ENCODE measurements around the gene FAM149A. TPM values are rescaled to one million over a fixed set of nuclear protein-coding genes. Genes with fewer than 3 reads are reported as not detected.

Gene FAM149A
- total RNA-seq, result 10.4 and 37.8 TPM in 2 replicates

GRCh38 chr4:186104114-186104889 lies at the start of gene FAM149A:
Gene FAM149A (plus strand): TSS chr4:186104704.

GRCh38 chr4:186068581-186069348 lies 35.7 kb upstream of the FAM149A start, which contains the start of gene TLR3:
Gene TLR3 (plus strand): TSS chr4:186069156. CDS start chr4:186076620, 7,464 bp downstream.

GRCh38 chr4:186191200-186192065 lies 86.9 kb downstream of the FAM149A start, which contains the start of gene CYP4V2:
Gene CYP4V2 (plus strand): TSS chr4:186191567. CDS start chr4:186191824, 257 bp downstream.

Other genes with a start within 250 kb of the FAM149A start
- 0.98 and 5.1 TPM in 2 replicates for gene TLR3, start 35.5 kb upstream of the FAM149A start, total RNA-seq
- gene CYP4V2, start 86.9 kb downstream of the FAM149A start, total RNA-seq, result 7.5 and 18.3 TPM in 2 replicates
- gene KLKB1, start 122.8 kb downstream of the FAM149A start, total RNA-seq, result 0.38 TPM in 1 of 2 replicates, not detected in the other
- not detected in 2 replicates for gene F11, start 161.5 kb downstream of the FAM149A start, total RNA-seq

All from mesangial cell (primary cell).